CD8-positive, alpha-beta memory T cell (primary cell): ENCODE results near the gene USP54. TPM values are rescaled to one million over a fixed set of nuclear protein-coding genes. Genes with fewer than 3 reads are reported as not detected.
"Not testable (repeated sequence)": the region's sequence is repeated elsewhere in the genome, so short reads cannot be mapped to it uniquely, and the experiment has no call there.

ENCODE experiments used
- CTCF ChIA-PET: fragments of 350-600 bp; sonication (Branson Sonifier 250); formaldehyde crosslinking; loops from one replicate; lab custom pipeline; 2021; ENCODE audit warnings: antibody characterized with exemption; lab: Charles Lee
- POLR2A ChIA-PET: fragments of 350-600 bp; sonication (Branson Sonifier 250); formaldehyde crosslinking; loops from one replicate; lab custom pipeline; 2021; ENCODE audit warnings: antibody characterized with exemption; lab: Charles Lee
- DNase-seq, 5 donors: peaks; one replicate each; pipeline versions ENCODE4 v3.0.0 to v3.0.0-alpha.2; 2020 to 2022; ENCODE audit warnings: mixed read lengths in 1 of 5
- H3K27ac ChIP-seq: one replicate; pipeline ENCODE4 v1.7.0; 2013; ENCODE audit warnings: low read depth, mild to moderate bottlenecking, low read length, moderate library complexity
- H3K27me3 ChIP-seq: 2 replicates; pipeline ENCODE4 v1.7.0; 2013; ENCODE audit warnings: low read length, mild to moderate bottlenecking; ENCODE audit not compliant: insufficient read depth, poor library complexity, severe bottlenecking
- H3K36me3 ChIP-seq: 2 replicates; pipeline ENCODE4 v1.7.0; 2013; ENCODE audit warnings: mild to moderate bottlenecking, low read length, moderate library complexity; ENCODE audit not compliant: insufficient read depth
- H3K4me1 ChIP-seq: 2 replicates; pipeline ENCODE4 v1.7.0; 2013; ENCODE audit warnings: mild to moderate bottlenecking, low read length, moderate library complexity; ENCODE audit not compliant: insufficient read depth
- H3K4me3 ChIP-seq: 2 replicates; pipeline ENCODE4 v1.7.0; 2013; ENCODE audit warnings: mild to moderate bottlenecking, low read length
- H3K9me3 ChIP-seq: 2 replicates; pipeline ENCODE4 v1.7.0; 2013; ENCODE audit warnings: mild to moderate bottlenecking, low read length
- H3K27ac Mint-ChIP-seq, 8 donors: one replicate each; pipeline ENCODE4 v1.8.0; 2020 to 2021; ENCODE audit warnings: mixed read lengths in 8 of 8, mild to moderate bottlenecking in 6 of 8, inconsistent platforms in 3 of 8, moderate library complexity in 3 of 8
- H3K27me3 Mint-ChIP-seq, 2 donors: one replicate each; pipeline ENCODE4 v1.8.0; 2020 to 2021; ENCODE audit warnings: mixed read lengths in 2 of 2, mild to moderate bottlenecking in 1 of 2, moderate library complexity in 1 of 2
- H3K36me3 Mint-ChIP-seq, 3 donors: one replicate each; pipeline ENCODE4 v1.8.0; 2020 to 2021; ENCODE audit warnings: mixed read lengths in 3 of 3, inconsistent platforms in 1 of 3, mild to moderate bottlenecking in 1 of 3
- H3K4me1 Mint-ChIP-seq, 3 donors: one replicate each; pipeline ENCODE4 v1.8.0; 2020 to 2021; ENCODE audit warnings: mixed read lengths in 3 of 3, inconsistent platforms in 1 of 3, mild to moderate bottlenecking in 1 of 3
- H3K4me3 Mint-ChIP-seq, 7 donors: one replicate each; pipeline ENCODE4 v1.8.0; 2020 to 2021; ENCODE audit warnings: mixed read lengths in 7 of 7, mild to moderate bottlenecking in 6 of 7, moderate library complexity in 4 of 7, inconsistent platforms in 2 of 7
- H3K9me3 Mint-ChIP-seq, 5 donors: one replicate each; pipeline ENCODE4 v1.8.0; 2020 to 2022; ENCODE audit warnings: mixed read lengths in 5 of 5, mild to moderate bottlenecking in 3 of 5, moderate library complexity in 2 of 5, inconsistent platforms in 1 of 5
- polyA plus RNA-seq: library from polyadenylated mRNA; unstranded; fragments of 300-500 nt; fragmentation: Illumina TruSeq; gene quantifications from one replicate; pipeline ENCODE4 v1.2.3, GENCODE V29; 2021
- total RNA-seq, 2 experiments: library from RNA; stranded (reverse); gene quantifications; one replicate each; pipeline ENCODE4 v1.2.3, GENCODE V29; 2021

The USP54 gene
- total and polyA plus RNA-seq, 3 experiments from 2014 or later = 1.5 to 11.9 (median 10.5) TPM

- Mint-ChIP-seq H3K9me3 (peaks cover 0 to 1% (median 0%) of the 10 kb centered on the region in 5 donors), H3K27ac (no peak overlapping the region), H3K4me3 (no peak overlapping the region), H3K27me3 (no peaks in the 10 kb centered on the region), H3K4me1 (peaks cover 6 to 10% (median 7%) of the 10 kb centered on the region in 3 donors), H3K36me3 (peaks cover 0 to 9% (median 4%) of the 10 kb centered on the region in 3 donors)
- Histone ChIP-seq H3K4me1 (peaks cover 12% of the 10 kb centered on the region), H3K4me3 (no peak overlapping the region), H3K9me3 (no peaks in the 10 kb centered on the region), H3K27me3 (no peaks in the 10 kb centered on the region), H3K36me3 (no peaks in the 10 kb centered on the region), H3K27ac (no peak overlapping the region)
- ChIA-PET CTCF (no interaction called here), POLR2A (no interaction called here)
- no peak for DNase-seq
Observed at GRCh38 chr10:73586583-73586984, 4.6 kb downstream of the USP54 start.

GRCh38 chr10:73585327-73585726, 5.8 kb downstream of the USP54 start:
- DNase-seq = no peak
- Histone ChIP-seq H3K27ac (no peak overlapping the region), H3K4me3 (no peak overlapping the region), H3K9me3 (no peaks in the 10 kb centered on the region), H3K4me1 (peaks cover under 1% of the 10 kb centered on the region), H3K36me3 (no peaks in the 10 kb centered on the region), H3K27me3 (no peaks in the 10 kb centered on the region)
- ChIA-PET CTCF (interaction anchor here (0.7 kb wide), 1 partner anchor 26 kb away, joined by 3 read pairs; no protein-coding TSS in a partner anchor), POLR2A (no interaction called here)
- H3K36me3 Mint-ChIP-seq = peaks cover 0 to 9% (median 4%) of the 10 kb centered on the region in 3 donors
- H3K4me3 Mint-ChIP-seq = no peak overlapping the region
- H3K4me1 Mint-ChIP-seq = no peaks in the 10 kb centered on the region
- no peak overlapping the region for H3K27ac Mint-ChIP-seq
- peaks cover 0 to 1% (median 0%) of the 10 kb centered on the region in 5 donors for H3K9me3 Mint-ChIP-seq
- H3K27me3 Mint-ChIP-seq = no peaks in the 10 kb centered on the region

DNA sequence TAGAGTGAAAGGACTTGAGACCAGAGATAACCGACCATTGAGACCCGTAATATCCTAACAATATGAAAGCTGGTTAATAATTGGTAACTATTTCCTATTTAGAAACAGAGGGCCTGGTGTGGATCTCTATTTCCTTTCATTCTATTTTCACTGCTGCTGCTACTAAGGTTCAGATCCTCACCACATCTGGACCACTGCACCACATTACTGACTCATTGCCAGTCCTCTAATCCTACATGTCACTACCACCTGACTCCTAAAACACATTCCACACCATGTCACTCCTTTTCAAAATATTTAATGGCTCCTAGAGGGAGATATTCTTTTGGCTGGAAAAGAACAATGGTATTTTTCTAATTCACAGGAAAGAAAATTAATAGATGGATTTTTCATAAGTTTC, 6.4 kb downstream of the USP54 start:
- peaks cover 0 to 1% (median 0%) of the 10 kb centered on the region in 5 donors for H3K9me3 Mint-ChIP-seq
- no peaks in the 10 kb centered on the region for H3K27me3 Mint-ChIP-seq
- H3K9me3 ChIP-seq = no peaks in the 10 kb centered on the region
- no peaks in the 10 kb centered on the region for H3K36me3 ChIP-seq
- peaks cover 0 to 9% (median 4%) of the 10 kb centered on the region in 3 donors for H3K36me3 Mint-ChIP-seq
- H3K4me1 Mint-ChIP-seq = no peaks in the 10 kb centered on the region
- H3K27ac ChIP-seq = no peak overlapping the region
- no peak overlapping the region for H3K4me3 ChIP-seq
- no peak overlapping the region for H3K4me3 Mint-ChIP-seq
- H3K27me3 ChIP-seq = no peaks in the 10 kb centered on the region
- ChIA-PET POLR2A (no interaction called here), CTCF (no interaction called here)
- no peak for DNase-seq
- no peak overlapping the region for H3K27ac Mint-ChIP-seq
- H3K4me1 ChIP-seq = no peaks in the 10 kb centered on the region

DNA sequence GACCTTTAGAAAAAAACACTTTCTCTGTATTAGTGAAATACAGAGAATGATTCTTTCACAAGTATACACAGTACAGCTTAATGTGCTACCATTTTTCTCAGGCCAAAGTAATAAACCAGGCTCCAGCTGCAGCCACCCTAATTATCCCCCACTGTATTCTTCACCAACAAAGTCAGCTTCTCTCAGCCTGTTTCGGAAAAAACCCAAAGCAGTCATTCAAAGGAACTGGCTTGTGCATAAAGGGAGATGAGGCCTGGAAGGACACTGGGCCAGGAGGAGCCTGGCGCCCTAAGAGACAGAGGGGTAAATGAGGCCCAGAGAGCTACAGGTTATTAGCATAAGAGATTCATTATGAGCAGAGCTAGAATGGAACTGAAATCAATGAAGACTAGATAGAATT, 9.2 kb downstream of the USP54 start:
- POLR2A ChIA-PET = no interaction called here
- Histone ChIP-seq H3K4me3 (no peak overlapping the region), H3K9me3 (no peaks in the 10 kb centered on the region), H3K4me1 (no peaks in the 10 kb centered on the region), H3K27me3 (no peaks in the 10 kb centered on the region), H3K27ac (no peak overlapping the region), H3K36me3 (no peaks in the 10 kb centered on the region)
- H3K9me3 Mint-ChIP-seq = peaks cover 0 to 1% (median 0%) of the 10 kb centered on the region in 5 donors
- H3K36me3 Mint-ChIP-seq = peaks cover 0 to 9% (median 4%) of the 10 kb centered on the region in 3 donors
- H3K4me3 Mint-ChIP-seq = no peak overlapping the region
- DNase-seq = no peak
- CTCF ChIA-PET = interaction anchor here (0.9 kb wide), 1 partner anchor 62 kb away, joined by 3 read pairs; no protein-coding TSS in a partner anchor
- peak overlapping the region in 1 of 8 donors; percentile 85 for H3K27ac Mint-ChIP-seq
- no peaks in the 10 kb centered on the region for H3K4me1 Mint-ChIP-seq
- H3K27me3 Mint-ChIP-seq = no peaks in the 10 kb centered on the region

- H3K4me3 ChIP-seq, H3K9me3 Mint-ChIP-seq, H3K27me3 ChIP-seq, H3K9me3 ChIP-seq, H3K4me3 Mint-ChIP-seq, H3K4me1 ChIP-seq, H3K27ac ChIP-seq, H3K36me3 ChIP-seq, H3K4me1 Mint-ChIP-seq, POLR2A ChIA-PET, H3K36me3 Mint-ChIP-seq, H3K27ac Mint-ChIP-seq, H3K27me3 Mint-ChIP-seq, CTCF ChIA-PET, DNase-seq: not testable (repeated sequence)
Observed at GRCh38 chr10:73578927-73579326, 12.2 kb downstream of the USP54 start.

DNA sequence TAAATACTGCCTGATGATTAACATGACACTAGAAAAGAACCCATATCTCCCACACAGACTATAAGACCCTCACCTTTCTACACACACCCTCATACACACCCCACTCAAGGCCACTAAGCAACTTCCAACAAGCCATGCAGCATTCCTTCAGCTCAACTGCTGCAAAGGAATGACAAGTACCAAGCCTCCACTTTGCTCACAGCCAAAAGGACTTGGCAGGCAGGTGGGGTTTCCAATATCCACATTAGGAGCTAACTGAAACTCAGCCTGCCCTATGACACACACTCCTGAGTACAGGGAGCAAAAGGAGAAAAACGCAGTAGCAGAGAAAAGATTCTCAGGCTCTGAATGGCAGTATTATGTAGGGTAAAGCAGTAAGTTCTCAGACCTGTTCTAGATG, 13.4 kb downstream of the USP54 start:
- H3K4me3 ChIP-seq = no peak overlapping the region
- H3K36me3 ChIP-seq = no peaks in the 10 kb centered on the region
- no peaks in the 10 kb centered on the region for H3K27me3 Mint-ChIP-seq
- H3K4me3 Mint-ChIP-seq = no peak overlapping the region
- peaks cover 0 to 6% (median 1%) of the 10 kb centered on the region in 3 donors for H3K36me3 Mint-ChIP-seq
- no peaks in the 10 kb centered on the region for H3K4me1 Mint-ChIP-seq
- POLR2A ChIA-PET = no interaction called here
- no peaks in the 10 kb centered on the region for H3K9me3 ChIP-seq
- DNase-seq = no peak
- peak overlapping the region in 1 of 8 donors; percentile 26 for H3K27ac Mint-ChIP-seq
- H3K27me3 ChIP-seq = no peaks in the 10 kb centered on the region
- H3K27ac ChIP-seq = no peak overlapping the region
- H3K9me3 Mint-ChIP-seq = no peaks in the 10 kb centered on the region
- CTCF ChIA-PET = no interaction called here
- no peaks in the 10 kb centered on the region for H3K4me1 ChIP-seq

DNA sequence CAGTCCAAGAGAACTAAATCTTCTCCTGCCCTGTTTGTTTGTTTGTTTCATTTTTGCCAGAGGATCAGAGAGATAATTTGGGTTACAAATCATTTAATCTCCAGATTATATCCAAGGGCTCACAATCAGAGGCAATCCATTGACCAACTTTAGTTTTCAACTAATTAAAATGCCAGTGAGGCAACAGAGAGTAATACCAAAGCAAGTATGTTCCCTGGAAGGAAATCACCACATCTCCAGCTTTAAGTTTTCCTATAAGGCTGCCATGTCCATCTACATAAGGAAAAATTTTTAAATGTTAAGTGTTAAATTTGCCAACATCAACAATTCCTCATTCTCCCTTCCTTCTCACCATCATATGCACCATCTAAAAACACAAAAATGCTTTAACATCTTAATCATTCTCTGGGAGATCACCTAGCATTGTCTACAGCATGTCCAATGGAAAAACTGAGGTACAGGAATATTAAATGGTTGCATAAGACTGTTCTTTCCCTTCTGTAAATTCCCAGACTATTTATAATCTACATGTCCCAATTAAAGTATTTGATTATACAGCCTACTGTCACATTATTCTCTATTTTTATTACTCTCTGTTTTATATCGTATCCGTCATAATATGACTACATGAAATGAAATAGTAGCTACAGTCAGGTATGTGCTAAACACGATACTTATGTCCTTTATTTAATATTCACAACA, 14.1 kb downstream of the USP54 start:
- Mint-ChIP-seq H3K36me3 (peaks cover 0 to 6% (median 1%) of the 10 kb centered on the region in 3 donors), H3K4me1 (no peaks in the 10 kb centered on the region), H3K27ac (peak overlapping the region in 1 of 8 donors; percentile 2), H3K9me3 (no peaks in the 10 kb centered on the region), H3K4me3 (no peak overlapping the region), H3K27me3 (no peaks in the 10 kb centered on the region)
- no peaks in the 10 kb centered on the region for H3K4me1 ChIP-seq
- H3K27ac ChIP-seq = no peak overlapping the region
- no peaks in the 10 kb centered on the region for H3K9me3 ChIP-seq
- no peak overlapping the region for H3K4me3 ChIP-seq
- no peaks in the 10 kb centered on the region for H3K36me3 ChIP-seq
- POLR2A ChIA-PET = no interaction called here
- CTCF ChIA-PET = no interaction called here
- DNase-seq = no peak
- no peaks in the 10 kb centered on the region for H3K27me3 ChIP-seq

DNA sequence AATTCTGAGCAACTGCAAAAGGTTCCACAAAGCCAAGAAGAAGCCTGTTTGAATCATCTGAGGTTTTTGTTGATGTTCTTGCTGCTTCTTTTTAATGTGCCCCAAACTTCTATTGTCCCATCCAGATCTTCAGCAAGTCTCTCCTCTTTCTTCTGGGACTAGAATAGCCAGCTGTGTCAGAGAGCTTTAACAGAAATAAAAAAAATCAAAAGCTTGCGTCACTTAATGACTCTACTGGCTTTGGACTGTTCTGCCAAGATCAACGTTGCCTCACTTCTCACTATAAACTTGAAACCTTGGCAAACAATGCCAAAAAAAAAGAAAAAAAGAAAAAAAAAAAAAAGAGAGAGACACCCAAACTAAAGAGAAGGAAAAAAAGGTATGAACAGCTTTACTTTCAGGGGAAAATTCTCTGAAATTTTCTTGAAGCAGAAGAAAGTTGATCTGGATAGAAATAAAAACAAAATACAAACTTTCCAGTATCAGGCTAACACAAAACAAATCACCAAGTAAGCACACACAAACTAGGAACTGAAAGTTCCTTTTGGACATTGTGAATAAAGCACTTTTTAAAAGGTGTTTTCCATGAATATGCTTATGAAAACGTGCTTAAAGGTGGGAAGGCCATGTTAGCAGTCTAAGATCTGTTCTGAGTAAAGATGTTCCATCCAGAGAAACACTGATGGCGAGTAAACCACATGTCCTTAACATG, 14.8 kb downstream of the USP54 start:
- CTCF ChIA-PET = no interaction called here
- H3K27me3 ChIP-seq = no peaks in the 10 kb centered on the region
- no peak overlapping the region for H3K27ac ChIP-seq
- Mint-ChIP-seq H3K27me3 (no peaks in the 10 kb centered on the region), H3K9me3 (no peaks in the 10 kb centered on the region), H3K4me1 (no peaks in the 10 kb centered on the region), H3K27ac (peak overlapping the region in 1 of 8 donors; percentile 30), H3K36me3 (peaks cover 0 to 8% (median 1%) of the 10 kb centered on the region in 3 donors), H3K4me3 (no peak overlapping the region)
- no peaks in the 10 kb centered on the region for H3K9me3 ChIP-seq
- no peaks in the 10 kb centered on the region for H3K4me1 ChIP-seq
- POLR2A ChIA-PET = interaction anchor here (0.6 kb wide), 1 partner anchor 15 kb away, joined by 3 read pairs; the partner anchor contains the start of gene USP54
- no peak overlapping the region for H3K4me3 ChIP-seq
- DNase-seq = no peak
- no peaks in the 10 kb centered on the region for H3K36me3 ChIP-seq
